Tibial artery (tissue), 4 donors: ENCODE results near the gene OGFOD3.

Source experiments
- DNase-seq, 2 donors: peaks; one replicate each; pipeline ENCODE4 v3.0.0-alpha.2; 2019
- H3K27ac ChIP-seq, 2 donors: fragments of 200-600 bp; sonication (generic) in 1 of 2; 1 replicate in 1 of 2; 2 replicates in 1 of 2; pipeline ENCODE4 v1.5.1; 2018 to 2019; ENCODE audit warnings: mild to moderate bottlenecking in 1 of 2
- H3K27me3 ChIP-seq, 2 donors: fragments of 200-600 bp; sonication (generic) in 1 of 2; one replicate each; pipeline versions ENCODE4 v1.5.1 to v1.6.0; 2016 to 2019
- H3K36me3 ChIP-seq, 3 donors: fragments of 200-600 bp; sonication (generic) in 2 of 3; one replicate each; pipeline ENCODE4 v1.5.1; 2016 to 2019; ENCODE audit warnings: mild to moderate bottlenecking in 2 of 3
- H3K4me1 ChIP-seq, 4 donors: fragments of 200-600 bp; sonication (generic) in 2 of 4; 1 replicate in 3 of 4; 2 replicates in 1 of 4; pipeline ENCODE4 v1.5.1; 2016 to 2019
- H3K4me3 ChIP-seq, 2 donors: fragments of 200-600 bp; sonication (generic) in 1 of 2; 1 replicate in 1 of 2; 2 replicates in 1 of 2; pipeline ENCODE4 v1.5.1; 2018 to 2019; ENCODE audit warnings: mild to moderate bottlenecking in 2 of 2
- H3K9me3 ChIP-seq, 3 donors: fragments of 200-600 bp; sonication (generic) in 1 of 3; one replicate each; pipeline ENCODE4 v1.5.1; 2016 to 2019
- CTCF ChIP-seq, 2 experiments: fragments of 200-600 bp in 1 of 2; fragments of 450-650 bp in 1 of 2; IDR thresholded peaks; one replicate each; pipeline ENCODE4 v1.5.1; 2017 to 2019; ENCODE audit warnings: antibody characterized with exemption in 2 of 2, mild to moderate bottlenecking in 1 of 2, moderate library complexity in 1 of 2
- intact Hi-C: fragments of 100-400 bp; cut with DNase I; formaldehyde crosslinking; loops from one replicate; pipeline ENCODE4 v1.15.0; 2023; ENCODE audit warnings: low total_unique reads

OGFOD3 gene

GRCh38 chr17:82394278-82394677, 24.1 kb downstream of the OGFOD3 start:
- Histone ChIP-seq H3K4me3 (no peak overlapping the region), H3K27me3 (no peaks in the 10 kb centered on the region), H3K9me3 (no peaks in the 10 kb centered on the region), H3K27ac (no peak overlapping the region), H3K36me3 (peaks cover 5 to 64% (median 41%) of the 10 kb centered on the region in 3 donors), H3K4me1 (peaks cover 0 to 5% (median 4%) of the 10 kb centered on the region in 4 donors)
- TF ChIP-seq CTCF (IDR thresholded peaks at IDR 0.05): no peak
- no peak for DNase-seq
- intact Hi-C loops: no loop called here

- Histone ChIP-seq H3K27ac (no peak overlapping the region), H3K9me3 (no peaks in the 10 kb centered on the region), H3K27me3 (no peaks in the 10 kb centered on the region), H3K4me3 (no peak overlapping the region), H3K4me1 (no peaks in the 10 kb centered on the region), H3K36me3 (peaks cover 5 to 61% (median 39%) of the 10 kb centered on the region in 3 donors)
- no peak for TF ChIP-seq CTCF (IDR thresholded peaks at IDR 0.05)
- intact Hi-C loops: no loop called here
- DNase-seq: no peak
These were observed 25.4 kb downstream of the OGFOD3 start for GRCh38 chr17:82392941-82393340.

GRCh38 chr17:82392209-82392920, 26.0 kb downstream of the OGFOD3 start:
- Histone ChIP-seq H3K4me3 (no peak overlapping the region), H3K27me3 (no peaks in the 10 kb centered on the region), H3K9me3 (no peaks in the 10 kb centered on the region), H3K36me3 (peaks cover 5 to 56% (median 33%) of the 10 kb centered on the region in 3 donors), H3K27ac (no peak overlapping the region), H3K4me1 (peaks cover 0 to 1% (median 0%) of the 10 kb centered on the region in 4 donors)
- no peak for DNase-seq
- no peak for TF ChIP-seq CTCF (IDR thresholded peaks at IDR 0.05)
- intact Hi-C loops: no loop called here

GRCh38 chr17:82391496-82392066, 26.8 kb downstream of the OGFOD3 start:
- Histone ChIP-seq H3K36me3 (peaks cover 5 to 52% (median 32%) of the 10 kb centered on the region in 3 donors), H3K27ac (no peak overlapping the region), H3K4me1 (peaks cover 0 to 8% (median 3%) of the 10 kb centered on the region in 4 donors), H3K4me3 (no peak overlapping the region), H3K9me3 (no peaks in the 10 kb centered on the region), H3K27me3 (peaks cover 0 to 8% of the 10 kb centered on the region in 2 donors)
- no peak for DNase-seq
- no peak for TF ChIP-seq CTCF (IDR thresholded peaks at IDR 0.05)
- intact Hi-C loops: no loop called here

GRCh38 chr17:82390860-82391435, 27.4 kb downstream of the OGFOD3 start:
- Histone ChIP-seq H3K9me3 (no peaks in the 10 kb centered on the region), H3K4me3 (no peak overlapping the region), H3K27ac (no peak overlapping the region), H3K36me3 (peaks cover 5 to 52% (median 32%) of the 10 kb centered on the region in 3 donors), H3K27me3 (peaks cover 0 to 12% of the 10 kb centered on the region in 2 donors), H3K4me1 (peaks cover 0 to 14% (median 9%) of the 10 kb centered on the region in 4 donors)
- DNase-seq: no peak
- intact Hi-C loops: no loop called here
- no peak for TF ChIP-seq CTCF (IDR thresholded peaks at IDR 0.05)
